ENCODE measurements around the gene C4BPA.

Gene C4BPA

GRCh38 chr1:207089627-207090355, 14.2 kb upstream of the C4BPA start:
- H3K4me1 ChIP-seq (ENCODE audit: insufficient read depth, low read length) = no peaks in the 10 kb centered on the region
- no peak overlapping the region for H3K9ac ChIP-seq (ENCODE audit: low read depth, low read length)
- no peaks in the 10 kb centered on the region for H3K9me3 ChIP-seq (ENCODE audit: insufficient read depth, low read depth, low read length)
- no peak overlapping the region for H3K27ac ChIP-seq (ENCODE audit: low read depth, low read length)
- H3K27me3 ChIP-seq (ENCODE audit: insufficient read depth, low read length) = no peaks in the 10 kb centered on the region
- H3K4me3 ChIP-seq (ENCODE audit: low read length) = no peak overlapping the region
- no peaks in the 10 kb centered on the region for H3K36me3 ChIP-seq (ENCODE audit: insufficient read depth, low read length)
- 96% methylated on average over 16 of the region's 17 CpGs for WGBS

- no peaks in the 10 kb centered on the region for H3K9me3 ChIP-seq (ENCODE audit: insufficient read depth, low read depth, low read length)
- no peak overlapping the region for H3K9ac ChIP-seq (ENCODE audit: low read depth, low read length)
- no peaks in the 10 kb centered on the region for H3K36me3 ChIP-seq (ENCODE audit: insufficient read depth, low read length)
- 94% methylated on average over 4 of the region's 4 CpGs for WGBS
- H3K27me3 ChIP-seq (ENCODE audit: insufficient read depth, low read length) = no peaks in the 10 kb centered on the region
- H3K4me3 ChIP-seq (ENCODE audit: low read length) = no peak overlapping the region
- no peaks in the 10 kb centered on the region for H3K4me1 ChIP-seq (ENCODE audit: insufficient read depth, low read length)
- H3K27ac ChIP-seq (ENCODE audit: low read depth, low read length) = no peak overlapping the region
Observed at GRCh38 chr1:207091200-207091908, 12.7 kb upstream of the C4BPA start.

GRCh38 chr1:207093944-207094343, 10.1 kb upstream of the C4BPA start:
- no peak overlapping the region for H3K4me3 ChIP-seq (ENCODE audit: low read length)
- H3K9me3 ChIP-seq (ENCODE audit: insufficient read depth, low read depth, low read length) = peaks cover 13% of the 10 kb centered on the region
- no peaks in the 10 kb centered on the region for H3K4me1 ChIP-seq (ENCODE audit: insufficient read depth, low read length)
- H3K36me3 ChIP-seq (ENCODE audit: insufficient read depth, low read length) = no peaks in the 10 kb centered on the region
- H3K9ac ChIP-seq (ENCODE audit: low read depth, low read length) = no peak overlapping the region
- WGBS = 70% methylated on average over 2 of the region's 2 CpGs
- no peaks in the 10 kb centered on the region for H3K27me3 ChIP-seq (ENCODE audit: insufficient read depth, low read length)
- H3K27ac ChIP-seq (ENCODE audit: low read depth, low read length) = no peak overlapping the region

GRCh38 chr1:207097871-207098324, 6.1 kb upstream of the C4BPA start:
- WGBS = 93% methylated on average over 3 of the region's 3 CpGs
- H3K4me3 ChIP-seq (ENCODE audit: low read length) = no peak overlapping the region

GRCh38 chr1:207101720-207102119, 2.3 kb upstream of the C4BPA start:
- Histone ChIP-seq H3K27ac (ENCODE audit: low read depth, low read length) (no peak overlapping the region), H3K4me3 (ENCODE audit: low read length) (no peak overlapping the region)
- WGBS = 95% methylated on average over 1 of the region's 1 CpG

More at GRCh38 chr1:207097871-207098324, 6.1 kb upstream of the C4BPA start:
- Histone ChIP-seq H3K4me1 (ENCODE audit: insufficient read depth, low read length) (no peaks in the 10 kb centered on the region), H3K9ac (ENCODE audit: low read depth, low read length) (no peak overlapping the region), H3K27ac (ENCODE audit: low read depth, low read length) (no peak overlapping the region), H3K36me3 (ENCODE audit: insufficient read depth, low read length) (no peaks in the 10 kb centered on the region), H3K27me3 (ENCODE audit: insufficient read depth, low read length) (no peaks in the 10 kb centered on the region), H3K9me3 (ENCODE audit: insufficient read depth, low read depth, low read length) (peaks cover 15% of the 10 kb centered on the region)

GRCh38 chr1:207102146-207102545, 1.9 kb upstream of the C4BPA start:
- no peaks in the 10 kb centered on the region for H3K36me3 ChIP-seq (ENCODE audit: insufficient read depth, low read length)
- no peak overlapping the region for H3K27ac ChIP-seq (ENCODE audit: low read depth, low read length)
- H3K9ac ChIP-seq (ENCODE audit: low read depth, low read length) = no peak overlapping the region
- no peaks in the 10 kb centered on the region for H3K4me1 ChIP-seq (ENCODE audit: insufficient read depth, low read length)
- peaks cover 15% of the 10 kb centered on the region for H3K9me3 ChIP-seq (ENCODE audit: insufficient read depth, low read depth, low read length)
- H3K4me3 ChIP-seq (ENCODE audit: low read length) = no peak overlapping the region
- WGBS = 95% methylated on average over 4 of the region's 5 CpGs
- H3K27me3 ChIP-seq (ENCODE audit: insufficient read depth, low read length) = no peaks in the 10 kb centered on the region

More at GRCh38 chr1:207101720-207102119, 2.3 kb upstream of the C4BPA start:
- Histone ChIP-seq H3K36me3 (ENCODE audit: insufficient read depth, low read length) (no peaks in the 10 kb centered on the region), H3K9me3 (ENCODE audit: insufficient read depth, low read depth, low read length) (peaks cover 15% of the 10 kb centered on the region), H3K27me3 (ENCODE audit: insufficient read depth, low read length) (no peaks in the 10 kb centered on the region), H3K4me1 (ENCODE audit: insufficient read depth, low read length) (no peaks in the 10 kb centered on the region), H3K9ac (ENCODE audit: low read depth, low read length) (no peak overlapping the region)

GRCh38 chr1:207102659-207103058, 1.4 kb upstream of the C4BPA start:
- H3K27me3 ChIP-seq (ENCODE audit: insufficient read depth, low read length) = no peaks in the 10 kb centered on the region
- WGBS = 89% methylated on average over 1 of the region's 1 CpG
- no peak overlapping the region for H3K4me3 ChIP-seq (ENCODE audit: low read length)
- H3K27ac ChIP-seq (ENCODE audit: low read depth, low read length) = no peak overlapping the region
- H3K9me3 ChIP-seq (ENCODE audit: insufficient read depth, low read depth, low read length) = peaks cover 13% of the 10 kb centered on the region
- no peaks in the 10 kb centered on the region for H3K36me3 ChIP-seq (ENCODE audit: insufficient read depth, low read length)
- H3K4me1 ChIP-seq (ENCODE audit: insufficient read depth, low read length) = no peaks in the 10 kb centered on the region
- H3K9ac ChIP-seq (ENCODE audit: low read depth, low read length) = no peak overlapping the region

GRCh38 chr1:207109004-207109403, 5.0 kb downstream of the C4BPA start:
- Histone ChIP-seq H3K4me3 (ENCODE audit: low read length) (no peak overlapping the region), H3K27me3 (ENCODE audit: insufficient read depth, low read length) (no peaks in the 10 kb centered on the region), H3K27ac (ENCODE audit: low read depth, low read length) (no peak overlapping the region), H3K36me3 (ENCODE audit: insufficient read depth, low read length) (no peaks in the 10 kb centered on the region), H3K9me3 (ENCODE audit: insufficient read depth, low read depth, low read length) (no peaks in the 10 kb centered on the region), H3K9ac (ENCODE audit: low read depth, low read length) (no peak overlapping the region), H3K4me1 (ENCODE audit: insufficient read depth, low read length) (no peaks in the 10 kb centered on the region)
- WGBS = 97% methylated on average over 3 of the region's 3 CpGs

- Histone ChIP-seq H3K27ac (ENCODE audit: low read depth, low read length) (no peak overlapping the region), H3K9ac (ENCODE audit: low read depth, low read length) (no peak overlapping the region), H3K9me3 (ENCODE audit: insufficient read depth, low read depth, low read length) (no peaks in the 10 kb centered on the region), H3K4me1 (ENCODE audit: insufficient read depth, low read length) (no peaks in the 10 kb centered on the region), H3K36me3 (ENCODE audit: insufficient read depth, low read length) (no peaks in the 10 kb centered on the region), H3K27me3 (ENCODE audit: insufficient read depth, low read length) (no peaks in the 10 kb centered on the region), H3K4me3 (ENCODE audit: low read length) (no peak overlapping the region)
- WGBS = 100% methylated on average over 2 of the region's 2 CpGs
Observed at GRCh38 chr1:207112616-207113296, 8.7 kb downstream of the C4BPA start.

GRCh38 chr1:207115269-207115668, 11.2 kb downstream of the C4BPA start:
- Histone ChIP-seq H3K4me3 (ENCODE audit: low read length) (no peak overlapping the region), H3K36me3 (ENCODE audit: insufficient read depth, low read length) (no peaks in the 10 kb centered on the region), H3K9ac (ENCODE audit: low read depth, low read length) (no peak overlapping the region), H3K9me3 (ENCODE audit: insufficient read depth, low read depth, low read length) (no peaks in the 10 kb centered on the region), H3K4me1 (ENCODE audit: insufficient read depth, low read length) (no peaks in the 10 kb centered on the region), H3K27me3 (ENCODE audit: insufficient read depth, low read length) (no peaks in the 10 kb centered on the region), H3K27ac (ENCODE audit: low read depth, low read length) (no peak overlapping the region)
- WGBS = no CpG with 5 or more reads among the region's 5 CpGs

GRCh38 chr1:207124389-207124788, 20.4 kb downstream of the C4BPA start:
- no peak overlapping the region for H3K4me3 ChIP-seq (ENCODE audit: low read length)
- H3K9ac ChIP-seq (ENCODE audit: low read depth, low read length) = no peak overlapping the region
- no peaks in the 10 kb centered on the region for H3K36me3 ChIP-seq (ENCODE audit: insufficient read depth, low read length)
- 99% methylated on average over 2 of the region's 3 CpGs for WGBS
- H3K27me3 ChIP-seq (ENCODE audit: insufficient read depth, low read length) = no peaks in the 10 kb centered on the region
- no peak overlapping the region for H3K27ac ChIP-seq (ENCODE audit: low read depth, low read length)
- H3K9me3 ChIP-seq (ENCODE audit: insufficient read depth, low read depth, low read length) = peaks cover 8% of the 10 kb centered on the region
- H3K4me1 ChIP-seq (ENCODE audit: insufficient read depth, low read length) = no peaks in the 10 kb centered on the region

Data from HUES64 (cell line).